Ammon's horn (tissue), 1 donor: ENCODE data around the gene CPVL.
A peak's percentile ranks its signal among the peaks of the same experiment; 100 is the strongest.

ENCODE experiments used
- DNase-seq: peaks from one replicate; pipeline ENCODE4 v3.0.0-alpha.2; 2016; ENCODE audit warnings: low spot score

Gene CPVL

GRCh38 chr7:29154076-29154475 is 7.7 kb upstream of the CPVL start:
- DNase-seq = no peak

DNA sequence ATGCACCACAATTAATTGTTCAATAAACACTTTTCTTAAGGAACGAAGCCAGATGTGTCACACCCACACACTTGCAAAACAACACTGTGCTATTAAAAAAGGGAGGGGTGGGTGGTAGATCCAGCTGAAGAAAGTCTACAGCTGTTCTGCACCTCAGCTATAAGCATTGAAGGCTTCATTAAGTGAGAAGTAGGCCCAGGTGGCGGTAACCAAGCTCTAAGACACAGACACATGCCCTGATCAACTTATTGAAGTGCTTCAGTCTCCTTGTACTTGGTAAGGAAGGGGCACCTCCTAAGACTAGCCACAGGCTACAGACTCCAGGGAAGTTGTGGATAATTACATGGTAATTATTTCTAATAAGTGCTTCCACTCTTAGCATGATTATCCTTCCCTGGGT is 4.5 kb upstream of the CPVL start:
- no peak for DNase-seq

DNA sequence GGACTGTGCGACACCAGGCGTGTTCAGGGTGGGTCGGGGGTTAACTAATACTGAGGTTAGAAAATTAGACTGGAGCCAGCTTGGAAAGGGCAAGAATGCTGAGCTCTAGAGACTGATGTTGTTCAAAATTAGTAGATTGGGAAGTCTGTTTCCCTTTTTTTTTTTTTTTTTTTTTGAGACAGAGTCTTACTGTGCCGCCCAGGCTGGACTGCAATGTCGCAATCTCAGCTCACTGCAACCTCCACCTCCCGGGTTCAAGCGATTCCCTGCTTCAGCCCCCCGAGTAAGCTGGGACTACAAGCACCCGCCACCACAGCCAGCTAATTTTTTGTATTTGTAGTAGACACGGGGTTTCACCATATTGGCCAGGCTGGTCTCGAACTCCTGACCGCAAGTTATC is 2.7 kb upstream of the CPVL start:
- no peak for DNase-seq

DNA sequence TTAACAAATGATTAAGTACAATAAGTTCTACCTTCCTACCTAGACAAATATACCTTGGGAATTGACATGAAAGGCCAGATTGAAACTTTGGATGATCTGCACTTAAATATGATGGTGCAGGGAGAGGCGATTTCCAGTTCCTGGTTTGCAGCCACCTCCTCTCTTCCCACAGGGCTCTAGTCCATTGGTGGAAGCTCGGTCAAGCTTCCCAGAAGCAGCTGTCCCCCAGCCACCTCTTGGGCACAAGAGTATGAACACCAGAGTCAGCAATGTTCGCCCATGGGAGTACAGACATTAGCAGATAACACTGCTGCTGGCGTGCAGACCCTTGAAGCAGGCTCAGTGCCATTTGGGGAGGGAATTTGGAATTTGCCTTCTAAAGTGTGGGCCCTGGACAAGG is 1.5 kb upstream of the CPVL start:
- no peak for DNase-seq

DNA sequence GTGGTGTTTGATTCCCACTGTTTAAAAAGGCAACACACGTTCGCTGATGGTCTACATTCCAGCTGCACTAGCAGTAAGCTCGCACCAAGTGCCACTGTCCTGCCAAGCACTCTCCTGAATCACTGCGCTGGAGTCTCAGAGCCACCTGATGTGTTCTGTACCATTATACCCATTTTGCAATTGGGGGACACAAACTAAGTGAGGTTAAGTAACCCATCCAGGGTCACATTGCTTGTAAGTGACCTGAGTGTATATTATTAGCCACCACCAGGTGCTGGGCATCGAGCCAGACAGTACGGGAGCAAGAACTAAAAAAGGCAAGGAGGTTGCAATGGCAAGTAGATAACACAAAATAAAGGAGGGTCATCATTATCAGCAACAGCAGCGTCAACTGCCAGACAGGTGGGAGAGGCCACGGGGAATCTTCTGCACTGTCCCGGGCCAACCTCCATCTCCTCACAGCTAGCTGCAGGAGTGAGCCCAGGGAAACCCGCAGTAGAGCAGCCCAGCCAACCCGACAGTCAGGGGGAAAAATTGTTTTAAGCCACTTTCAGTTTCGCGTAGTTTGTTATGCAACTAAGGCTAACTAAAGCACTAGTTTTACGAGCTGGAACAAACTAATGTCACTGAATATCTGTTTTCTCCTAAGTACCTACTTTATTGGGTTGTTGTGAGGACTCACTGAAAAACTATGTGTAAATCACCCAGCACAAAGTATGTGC is 712 bp upstream of the CPVL start:
- DNase-seq = no peak

- no peak for DNase-seq
Observed at GRCh38 chr7:29145553-29146056, 732 bp downstream of the CPVL start.

GRCh38 chr7:29143751-29144150 is 2.6 kb downstream of the CPVL start:
- no peak for DNase-seq

DNA sequence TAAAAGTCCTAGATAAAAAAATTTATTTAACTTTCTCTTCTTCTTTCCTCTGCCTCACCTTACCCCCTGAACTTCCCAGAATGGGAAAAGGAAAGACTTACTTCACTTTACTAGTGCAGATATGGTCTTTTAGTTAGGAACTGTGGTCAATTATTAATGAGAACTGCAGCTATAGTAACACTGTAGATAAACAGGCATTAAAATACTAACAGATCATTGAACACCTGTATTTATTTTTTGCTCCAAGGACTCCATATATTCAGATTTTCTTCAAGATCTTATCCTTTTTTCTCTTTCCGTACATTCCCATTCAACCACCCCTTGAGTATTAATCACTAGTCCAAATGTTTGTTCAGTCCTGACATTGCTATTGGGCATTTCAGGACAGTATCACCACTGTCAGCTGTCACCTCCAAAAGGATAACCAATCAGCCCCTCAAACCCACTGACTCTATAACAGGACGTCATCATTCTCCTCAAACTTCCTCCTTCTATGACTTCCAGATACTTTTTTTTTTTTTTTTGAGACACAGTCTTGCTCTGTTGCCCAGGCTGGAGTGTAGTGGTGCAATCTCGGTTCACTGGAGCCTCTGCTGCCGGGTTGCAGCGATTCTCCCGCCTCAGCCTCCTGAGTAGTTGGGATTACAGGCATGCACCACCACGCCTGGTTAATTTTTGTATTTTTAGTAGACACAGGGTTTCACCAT is 4.2 kb downstream of the CPVL start:
- no peak for DNase-seq

GRCh38 chr7:29140873-29141468 is 5.4 kb downstream of the CPVL start:
- peak; percentile 60 for DNase-seq

GRCh38 chr7:29139796-29140195 is 6.5 kb downstream of the CPVL start:
- DNase-seq = no peak

- no peak for DNase-seq
Observed at GRCh38 chr7:29139191-29139590, 7.1 kb downstream of the CPVL start.

GRCh38 chr7:29138588-29138987 is 7.7 kb downstream of the CPVL start:
- DNase-seq = no peak

DNA sequence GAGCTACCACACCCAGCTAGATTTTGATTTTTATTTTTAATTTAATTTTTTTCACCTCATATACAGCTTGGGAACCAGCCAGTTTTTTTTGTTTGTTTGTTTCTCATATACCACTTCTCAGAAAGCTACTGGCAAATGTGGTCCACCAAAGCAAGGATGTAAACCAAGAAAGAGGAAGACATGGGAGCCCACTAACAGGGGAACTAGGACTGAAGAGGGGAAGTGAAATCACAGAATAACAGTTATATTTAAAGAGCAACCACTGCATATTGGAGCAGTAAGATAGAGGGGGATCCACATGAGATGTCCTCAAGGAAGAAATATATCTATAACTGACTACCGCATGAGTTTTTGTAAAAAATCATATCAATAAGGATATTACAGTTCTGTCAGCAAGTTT is 10.5 kb downstream of the CPVL start:
- peak; percentile 45 for DNase-seq

GRCh38 chr7:29132980-29133379 is 13.4 kb downstream of the CPVL start:
- no peak for DNase-seq

GRCh38 chr7:29131678-29132077 is 14.7 kb downstream of the CPVL start:
- DNase-seq = no peak

DNA sequence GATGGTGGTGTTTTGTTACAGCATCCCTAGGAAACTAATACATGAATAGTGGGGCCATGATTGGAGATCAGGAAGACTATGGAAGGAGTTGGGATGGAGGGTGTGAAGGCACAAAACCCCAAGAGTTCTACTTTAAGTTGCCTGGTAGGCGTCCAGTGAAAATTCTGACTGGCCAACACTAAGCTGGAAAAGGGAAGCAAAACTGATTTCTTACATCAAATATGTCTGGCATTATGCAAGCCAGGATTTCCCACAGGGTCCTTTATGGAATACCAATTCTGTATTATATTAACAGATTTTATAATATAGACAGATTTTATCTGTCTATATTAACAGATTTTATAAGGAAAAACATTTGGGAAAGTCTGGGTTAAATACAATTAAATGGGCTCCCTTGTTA is 16.2 kb downstream of the CPVL start:
- DNase-seq = no peak

GRCh38 chr7:29127527-29127926 is 18.8 kb downstream of the CPVL start:
- no peak for DNase-seq

DNA sequence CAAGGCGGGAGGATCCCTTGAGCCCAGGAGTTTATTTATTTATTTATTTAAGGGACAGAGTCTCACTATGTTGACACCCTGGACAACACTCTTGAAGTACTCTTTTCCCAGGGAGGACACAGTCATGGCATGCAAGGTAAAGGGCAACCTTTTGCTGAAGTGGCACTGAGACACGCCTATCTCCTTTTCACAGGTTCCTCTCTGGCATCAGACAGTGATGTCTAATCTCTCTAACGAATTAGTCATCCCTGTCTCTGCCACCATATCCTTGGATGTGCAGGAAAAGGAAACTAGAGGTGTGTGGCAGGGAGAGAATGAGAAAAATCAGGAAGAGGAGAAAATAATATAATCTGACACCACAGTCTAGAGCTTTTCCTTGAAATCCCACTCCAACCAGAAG is 19.5 kb downstream of the CPVL start:
- DNase-seq = no peak

DNA sequence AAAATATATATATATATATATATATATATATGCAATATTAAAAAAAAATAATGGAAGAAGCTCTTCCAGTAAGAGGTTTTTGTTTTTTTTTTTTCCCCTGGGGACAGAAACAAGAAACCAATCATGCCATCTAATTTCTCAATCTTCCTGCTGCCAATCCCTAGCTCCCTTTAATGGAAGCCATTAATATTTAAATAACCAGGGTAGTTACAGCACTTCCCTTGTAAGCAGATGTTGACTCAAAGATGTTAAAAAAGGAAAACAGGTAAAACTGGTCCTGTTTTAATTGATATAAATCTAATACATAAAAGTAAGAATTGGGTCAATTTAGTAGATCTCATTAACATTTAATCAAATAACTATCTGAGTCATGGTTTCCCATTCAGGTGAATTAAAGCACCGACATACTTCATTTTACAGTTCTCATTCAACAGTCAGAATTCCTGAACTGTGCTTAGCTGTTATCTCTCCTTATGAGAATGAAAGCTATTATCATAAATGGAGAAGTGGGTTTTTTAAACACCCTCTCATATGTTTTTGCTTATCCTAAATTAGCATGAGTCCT is 22.6 kb downstream of the CPVL start:
- DNase-seq = no peak

- no peak for DNase-seq
Observed at GRCh38 chr7:29122759-29123158, 23.6 kb downstream of the CPVL start.

DNA sequence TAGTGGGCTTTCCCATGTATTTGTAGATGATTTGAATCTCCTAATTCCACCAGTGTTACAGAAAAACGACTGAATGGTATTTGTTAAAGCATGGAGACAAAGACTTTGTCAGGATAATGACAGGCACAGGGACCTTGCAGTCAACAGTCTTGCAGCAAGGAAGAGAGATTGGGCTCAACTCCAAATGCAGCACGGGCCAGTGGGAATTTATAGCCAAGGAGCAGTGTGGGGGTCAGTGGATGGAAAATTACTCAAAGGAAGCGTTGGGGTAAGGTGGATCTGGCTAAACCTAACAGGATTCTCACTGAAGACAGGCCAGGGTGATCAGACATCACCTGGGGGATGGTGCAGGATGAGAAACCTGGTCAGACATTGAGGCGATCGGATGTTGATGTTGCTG is 24.3 kb downstream of the CPVL start:
- DNase-seq = no peak

GRCh38 chr7:29120955-29121354 is 25.4 kb downstream of the CPVL start:
- DNase-seq = no peak

DNA sequence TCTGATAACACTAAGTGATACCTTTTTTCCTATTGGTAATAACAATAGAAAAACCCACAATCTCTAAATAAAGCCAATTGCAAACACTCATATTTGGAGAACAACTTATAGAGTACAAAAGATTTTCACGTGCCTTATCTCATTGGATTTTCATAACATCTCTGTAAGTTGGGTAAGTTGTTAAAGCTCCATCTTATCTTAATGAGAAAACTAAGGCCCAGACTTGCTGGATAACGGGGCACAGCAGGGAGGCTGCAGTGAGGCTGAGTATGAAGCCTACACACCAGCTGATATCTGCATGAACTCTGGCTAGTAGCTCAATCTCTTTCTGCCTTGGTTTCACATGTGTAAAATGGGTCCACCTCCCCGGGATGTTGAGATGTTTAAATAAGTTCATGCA is 26.8 kb downstream of the CPVL start:
- no peak for DNase-seq
